GM11168 (cell line): Measurements from ENCODE around the gene KCNJ13.
"Not testable (repeated sequence)": the region's sequence is repeated elsewhere in the genome, so short reads cannot be mapped to it uniquely, and the experiment has no call there.

ENCODE experiments used
- in situ Hi-C: fragments of 300-500 bp; cut with MboI; formaldehyde crosslinking; loops from one replicate; pipeline ENCODE4 v1.12.0; 2022; ENCODE audit warnings: low sequenced_read_pairs; ENCODE audit not compliant: unreplicated experiment

KCNJ13 gene

DNA sequence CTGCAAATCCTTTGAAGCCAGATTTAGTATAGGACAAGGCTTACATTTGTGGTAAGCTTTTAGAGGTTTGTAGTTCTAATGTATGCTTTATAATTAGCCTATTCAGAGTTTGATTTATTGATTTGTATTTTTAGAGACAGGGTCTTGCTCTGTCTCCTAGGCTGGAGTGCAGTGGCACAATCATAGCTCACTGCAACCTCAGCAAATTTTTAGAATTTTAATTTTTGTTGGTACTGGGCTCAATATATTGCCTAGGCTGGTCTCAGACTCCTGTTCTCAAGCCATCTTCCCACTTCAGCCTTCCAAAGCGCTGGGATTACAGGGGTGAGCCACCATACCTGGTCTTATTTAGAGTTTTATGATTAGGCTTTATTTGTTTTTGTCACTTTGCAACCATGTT is 4.5 kb downstream of the KCNJ13 start:
- in situ Hi-C loops, result no loop called here

DNA sequence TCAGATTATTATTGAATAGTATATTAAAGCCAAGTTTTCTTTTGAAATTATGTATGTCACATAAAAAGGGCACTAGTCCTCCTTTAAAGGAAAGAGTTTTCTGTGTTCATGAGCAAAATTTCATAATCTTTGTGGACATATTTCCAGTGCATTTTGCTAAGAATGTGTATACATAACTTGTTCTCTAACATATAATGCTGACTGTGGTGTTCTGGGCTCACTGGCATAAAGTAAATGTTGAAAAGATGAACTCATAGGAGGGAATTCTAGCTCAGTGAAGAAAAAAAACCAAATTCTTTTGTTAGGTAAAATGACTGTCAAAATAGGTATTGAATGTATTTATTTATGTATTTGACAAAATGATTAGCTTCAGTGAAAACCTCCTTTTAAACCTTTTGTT is 6.2 kb downstream of the KCNJ13 start:
- in situ Hi-C loops, result no loop called here

DNA sequence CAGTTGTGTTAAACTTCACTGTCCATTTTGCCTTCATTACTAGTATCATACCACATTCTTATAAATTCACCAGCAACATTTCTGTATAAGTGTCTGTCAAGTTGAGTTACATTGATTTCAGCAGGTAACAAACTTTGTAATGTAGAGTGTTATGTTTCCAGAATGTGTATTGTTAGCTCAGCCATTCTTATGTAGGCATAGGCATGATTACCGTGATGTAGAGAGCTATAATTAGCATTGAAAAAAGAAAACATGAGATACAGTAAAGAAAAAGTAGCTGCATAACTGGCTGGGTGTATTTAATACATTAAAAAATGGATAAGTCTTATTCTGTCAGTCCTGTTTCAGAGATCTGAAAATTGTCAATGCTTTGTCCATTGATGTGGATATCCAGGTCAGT is 8.5 kb downstream of the KCNJ13 start:
- in situ Hi-C loops, result no loop called here

DNA sequence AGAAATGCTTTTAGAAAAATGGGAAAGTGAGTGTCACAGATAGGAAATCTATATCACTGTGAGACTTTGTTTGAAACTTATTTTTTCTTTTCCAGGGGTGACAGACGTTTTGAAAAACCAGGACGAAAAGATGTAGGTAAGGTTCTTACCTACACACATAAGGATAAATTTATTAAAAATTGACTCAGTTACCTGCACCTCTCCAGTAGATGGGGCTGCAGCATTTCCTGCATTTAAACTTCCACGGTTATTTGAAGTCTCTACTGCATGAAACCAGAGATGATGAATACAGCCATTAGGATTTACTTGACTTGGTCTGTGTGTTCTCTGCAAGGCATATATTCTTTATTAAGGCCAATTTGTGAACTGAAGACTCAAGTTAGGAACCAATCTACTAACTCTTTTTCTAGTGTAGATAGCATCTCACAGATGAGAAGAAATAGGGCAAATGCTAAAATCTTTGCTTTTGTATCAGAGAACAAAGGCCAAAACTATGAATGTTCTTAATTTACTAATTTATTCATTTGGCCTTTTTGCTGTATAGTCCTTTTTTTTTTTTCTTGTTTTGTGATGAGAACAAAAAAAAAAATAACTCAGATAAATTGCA is 15.0 kb downstream of the KCNJ13 start:
- in situ Hi-C loops, result no loop called here

DNA sequence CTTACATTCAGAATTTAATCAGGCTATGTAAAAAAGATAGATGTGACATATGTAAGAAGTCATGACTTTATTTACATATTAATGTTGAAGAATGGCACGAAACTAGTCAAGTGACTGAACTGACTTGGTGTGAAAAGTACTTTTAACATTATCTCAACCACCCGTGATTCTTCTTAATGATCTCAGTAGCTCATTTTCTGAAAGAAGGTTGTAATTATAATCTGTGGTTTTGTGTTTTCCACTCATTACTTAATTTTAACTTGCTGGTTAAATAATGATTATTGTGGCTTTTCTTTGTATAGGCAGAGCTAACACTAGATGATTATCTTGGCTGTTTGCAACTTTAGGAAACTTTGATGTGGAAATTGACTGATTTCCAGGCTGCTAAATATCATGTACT is 18.5 kb downstream of the KCNJ13 start:
- in situ Hi-C loops, result no loop called here

DNA sequence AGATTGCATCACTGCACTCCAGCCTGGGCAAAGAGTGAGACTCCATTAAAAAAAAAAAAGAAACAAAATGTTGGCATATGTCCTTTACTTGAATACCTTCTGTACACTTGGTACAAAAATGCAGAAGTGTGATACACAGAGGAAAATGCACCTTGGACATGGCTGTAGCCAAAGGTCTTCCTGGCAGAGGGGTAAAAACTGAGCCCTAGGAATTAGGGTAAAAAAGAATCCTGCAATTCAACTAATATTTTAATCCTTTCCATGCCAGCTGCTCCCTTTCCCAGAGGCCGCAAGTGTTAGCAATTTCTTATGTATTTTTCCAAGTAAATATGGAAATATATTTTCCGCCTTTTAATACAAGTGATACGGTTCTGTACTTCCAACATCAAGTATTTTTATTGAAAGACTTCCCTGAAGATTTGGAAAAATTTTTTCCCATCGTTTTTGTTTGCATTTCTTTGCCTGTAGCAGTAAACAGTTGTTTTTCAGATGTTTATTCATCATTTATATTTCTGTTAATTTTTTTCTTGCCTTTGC is 26.2 kb downstream of the KCNJ13 start:
- in situ Hi-C loops, result no loop called here

DNA sequence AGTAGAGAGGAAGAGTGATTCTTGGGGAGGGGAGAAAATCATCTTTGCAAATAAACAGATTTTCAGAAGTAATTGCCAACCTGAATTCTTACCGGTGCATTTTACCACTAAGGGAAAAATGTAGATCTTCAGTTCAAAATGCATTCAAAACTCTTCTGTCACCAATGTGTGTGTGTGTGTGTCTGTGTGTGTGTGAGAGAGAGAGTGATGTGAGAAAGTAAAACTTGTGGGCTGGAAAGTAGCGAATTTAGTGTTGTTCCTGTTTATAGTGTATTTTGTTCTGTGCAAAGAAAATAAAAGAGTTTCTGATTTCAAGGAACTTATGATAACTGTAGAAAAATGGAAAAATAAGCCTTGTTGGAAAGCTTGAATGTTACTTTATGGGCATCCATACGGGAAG is 27.0 kb downstream of the KCNJ13 start:
- in situ Hi-C loops, result no loop called here

DNA sequence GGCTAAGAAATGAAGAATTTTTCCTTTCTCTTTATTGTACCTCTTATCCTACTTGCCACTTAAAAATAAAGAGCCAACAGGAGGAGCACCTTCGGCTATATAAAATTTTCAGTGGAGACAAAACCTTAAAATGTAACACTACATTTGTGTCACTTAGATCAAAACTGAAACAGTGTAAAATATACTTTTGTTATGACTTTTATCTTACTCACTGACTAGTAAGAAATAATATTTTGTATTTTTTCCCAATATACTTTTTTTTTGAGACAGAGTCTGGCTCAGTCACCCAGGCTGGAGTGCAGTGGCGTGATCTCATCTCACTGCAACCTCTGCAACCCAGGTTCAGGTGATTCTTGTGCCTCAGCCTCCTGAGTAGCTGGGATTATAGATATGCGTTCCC is 28.3 kb downstream of the KCNJ13 start:
- in situ Hi-C loops, result no loop called here

DNA sequence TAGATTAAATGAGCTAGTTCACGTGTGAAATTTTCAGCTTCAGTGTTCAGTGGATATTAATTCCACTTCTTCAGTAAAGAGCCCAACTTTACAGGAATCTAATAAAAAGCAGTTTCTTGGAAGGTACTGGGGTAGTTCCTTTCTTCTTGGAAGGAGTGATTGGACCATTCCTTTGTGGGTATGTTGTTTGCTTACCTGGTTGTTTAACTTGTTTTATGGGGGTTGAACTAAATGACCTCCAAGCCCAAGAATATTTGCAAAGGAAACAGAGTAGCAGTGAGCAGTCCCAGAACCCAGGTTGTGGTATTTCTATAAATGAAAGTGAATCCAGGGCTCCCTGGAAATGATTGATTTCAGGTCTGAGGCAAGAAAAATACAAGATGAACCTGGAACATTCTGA is 31.4 kb downstream of the KCNJ13 start:
- in situ Hi-C loops, result no loop called here

DNA sequence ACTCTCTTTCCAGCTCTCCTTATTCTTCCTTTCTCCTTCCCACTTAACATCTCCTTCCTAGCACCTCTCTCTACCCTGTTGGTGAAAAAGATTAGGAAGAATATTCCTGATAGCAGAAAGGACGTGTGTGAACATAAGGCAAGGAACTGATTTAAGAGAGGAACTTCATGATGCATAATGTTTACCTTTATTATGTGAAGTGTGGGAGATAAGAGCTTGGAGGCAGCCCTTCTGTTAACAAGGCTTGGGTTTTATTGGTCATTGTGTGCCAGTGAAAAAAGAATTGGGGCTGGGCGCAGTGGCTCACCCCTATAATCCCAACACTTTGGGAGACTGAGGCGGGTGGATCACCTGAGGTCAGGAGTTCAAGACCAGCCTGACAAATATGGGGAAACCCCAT is 34.4 kb downstream of the KCNJ13 start:
- in situ Hi-C loops, result no loop called here

DNA sequence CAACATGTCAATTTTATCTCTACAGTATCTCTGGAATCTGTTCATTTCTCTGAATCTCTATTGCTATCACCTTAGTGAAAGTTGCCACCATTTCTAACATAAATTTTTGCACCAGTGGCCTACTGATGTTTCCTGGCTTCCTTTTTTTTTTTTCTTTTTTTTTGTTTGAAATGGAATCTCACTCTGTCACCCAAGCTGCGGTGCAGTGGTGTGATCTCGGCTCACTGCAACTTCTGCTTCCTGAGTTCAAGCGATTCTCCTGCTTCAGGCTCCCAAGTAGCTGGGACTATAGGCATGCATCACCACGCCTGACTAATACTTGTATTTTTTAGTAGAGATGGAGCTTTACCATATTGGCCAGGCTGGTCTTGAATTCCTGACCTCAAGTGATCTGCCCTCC is 35.1 kb downstream of the KCNJ13 start:
- in situ Hi-C loops, result no loop called here

DNA sequence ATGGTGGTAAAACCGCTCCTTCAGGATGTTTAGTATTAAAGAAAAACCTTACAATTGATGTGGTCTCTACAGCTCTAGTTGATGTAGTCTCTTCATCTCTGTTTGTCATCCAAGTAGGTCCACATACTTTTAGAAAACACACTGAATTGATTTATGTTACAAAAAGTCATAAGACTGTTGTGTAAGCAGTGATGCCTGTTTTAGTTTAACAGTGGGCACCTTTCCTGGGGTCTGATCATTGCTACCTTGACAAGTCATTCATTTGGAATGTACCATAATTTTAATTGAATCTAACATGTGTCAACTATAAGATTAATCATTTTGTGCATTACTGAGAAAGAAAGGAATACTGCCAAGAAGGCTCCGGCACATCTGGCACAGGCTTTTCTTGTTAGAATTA is 44.9 kb downstream of the KCNJ13 start:
- in situ Hi-C loops, result no loop called here

DNA sequence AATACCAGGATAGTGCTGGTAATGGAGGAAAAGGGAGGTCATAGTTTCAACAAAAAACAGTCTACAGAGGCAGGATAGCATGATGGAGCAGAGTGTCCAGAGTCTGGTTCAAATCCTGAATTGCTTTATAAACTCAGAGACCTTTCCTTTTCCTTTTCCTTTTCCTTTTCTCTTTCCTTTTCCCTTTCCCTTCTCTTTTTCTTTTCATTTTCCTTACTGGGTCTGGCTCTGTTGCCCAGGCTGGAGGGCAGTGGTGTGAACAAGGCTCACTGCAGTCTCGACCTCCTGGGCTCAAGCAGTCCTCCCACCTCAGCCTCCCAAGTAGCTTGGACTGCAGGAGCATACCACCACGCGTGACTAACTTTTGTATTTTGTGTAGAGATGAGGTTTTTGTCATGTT is 47.6 kb downstream of the KCNJ13 start:
- in situ Hi-C loops, result no loop called here

DNA sequence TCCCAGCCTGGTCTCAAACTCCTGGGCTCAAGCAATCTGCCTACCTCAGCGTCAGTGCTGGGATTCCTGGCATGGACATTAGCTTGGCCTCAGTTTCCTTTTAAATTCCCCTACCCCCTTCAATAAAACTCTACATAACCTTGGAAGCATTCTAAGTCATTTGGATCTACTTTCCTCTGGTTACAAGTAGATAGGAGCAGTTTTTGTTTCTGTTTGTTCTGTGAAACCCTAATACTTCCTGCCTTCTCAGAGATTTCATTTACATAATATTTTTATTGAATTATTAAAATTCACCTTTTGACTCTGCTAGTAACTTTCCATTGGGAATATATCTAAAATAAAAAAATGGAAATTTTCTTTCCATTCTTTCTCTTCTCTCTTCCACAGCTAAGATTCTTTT is 53.3 kb downstream of the KCNJ13 start:
- in situ Hi-C loops, result no loop called here

DNA sequence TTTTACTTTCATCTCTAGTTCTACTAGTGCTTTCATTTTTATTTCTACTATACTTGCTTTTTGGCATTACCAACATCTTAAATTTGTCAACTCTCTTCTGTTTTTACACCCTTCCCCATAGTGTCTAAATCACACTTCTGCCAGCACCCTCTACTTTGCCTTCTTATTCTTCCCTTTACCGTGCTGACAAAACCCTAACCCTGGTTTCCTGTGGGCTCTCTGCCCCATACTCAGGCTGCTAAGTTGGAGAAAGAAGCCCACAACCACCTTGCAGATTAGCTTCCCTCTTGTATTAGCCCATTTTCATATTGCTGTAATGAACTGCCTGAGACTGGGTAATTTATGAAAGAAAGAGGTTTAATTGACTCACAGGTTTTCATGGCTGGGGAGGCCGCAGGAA is 54.5 kb downstream of the KCNJ13 start:
- in situ Hi-C loops, result no loop called here

DNA sequence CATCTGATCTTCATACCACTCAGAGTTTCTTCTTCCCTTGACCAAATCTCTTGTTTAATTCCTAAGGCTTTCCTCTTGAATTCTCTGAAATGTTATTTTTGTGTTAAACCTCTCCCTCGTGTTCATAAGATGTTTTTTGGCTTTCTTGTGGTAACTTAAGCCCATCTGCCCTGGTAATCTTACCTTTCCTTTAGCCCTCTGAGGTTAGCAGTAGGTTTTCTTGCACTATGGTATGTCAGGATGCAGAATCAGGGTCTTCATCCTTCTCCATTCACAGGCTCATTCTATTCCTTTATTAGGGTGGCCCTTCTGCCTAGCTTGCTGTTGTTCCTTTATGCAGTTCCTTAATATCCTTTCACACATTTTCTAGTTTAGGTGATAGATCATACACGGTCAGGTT is 55.1 kb downstream of the KCNJ13 start:
- in situ Hi-C loops, result no loop called here

DNA sequence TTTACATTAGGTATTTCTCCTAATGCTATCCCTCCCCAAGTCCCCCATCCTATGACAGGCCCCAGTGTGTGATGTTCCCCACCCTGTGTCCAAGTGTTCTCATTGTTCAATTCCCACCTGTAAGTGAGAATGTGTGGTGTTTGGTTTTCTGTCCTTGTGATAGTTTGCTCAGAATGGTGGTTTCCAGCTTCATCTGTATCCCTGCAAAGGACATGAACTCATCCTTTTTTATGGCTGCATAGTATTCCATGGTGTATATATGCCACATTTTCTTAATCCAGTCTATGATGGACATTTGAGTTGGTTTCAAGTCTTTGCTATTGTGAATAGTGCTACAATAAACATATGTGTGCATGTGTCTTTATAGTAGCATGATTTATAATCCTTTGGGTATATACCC is 56.3 kb downstream of the KCNJ13 start:
- in situ Hi-C loops, result not testable (repeated sequence)
